A549 (cell line): Measurements from ENCODE around the gene ILDR2. TPM values are rescaled to one million over a fixed set of nuclear protein-coding genes. Genes with fewer than 3 reads are reported as not detected.

Experiments
- ATAC-seq, 2 experiments: fragments of 200-7000 bp in 1 of 2; fragments of >200 bp in 1 of 2; cut with Nextera tagmentation in 1 of 2; cut with Tn5 transposase in 1 of 2; 3 replicates each; pipeline versions ENCODE4 v1.8.0 to v1.9.1; 2018 to 2020; ENCODE audit warnings: mild to moderate bottlenecking in 1 of 2, moderate library complexity in 1 of 2
- CTCF ChIA-PET: fragments of 300-600 bp; sonication (Branson Sonifier 250); formaldehyde crosslinking; extraction: SDS; loops from one replicate; lab custom pipeline; 2021; ENCODE audit warnings: antibody characterized with exemption, inconsistent platforms; lab: Yijun Ruan, JAX
- POLR2A ChIA-PET: fragments of 350-600 bp; formaldehyde crosslinking; extraction: SDS; loops from one replicate; lab custom pipeline; 2021; ENCODE audit warnings: antibody characterized with exemption, inconsistent platforms; lab: Yijun Ruan, JAX
- DNase-seq, 2 experiments: peaks; one replicate each; pipeline versions ENCODE4 v3.0.0 to v3.0.0-alpha.2; 2011 to 2016; ENCODE audit warnings: low read depth in 1 of 2, low spot score in 1 of 2
- FAIRE-seq: peaks from 2 replicates; lab custom pipeline; 2011; peaks lifted over from hg19 to GRCh38; lab: Jason Lieb, UNC
- H3K27ac ChIP-seq, 2 experiments: fragments of >200 bp; sonication (Bioruptor Twin); formaldehyde crosslinking; 3 replicates each; pipeline ENCODE4 v1.5.1; 2016 to 2017
- H3K4me1 ChIP-seq: fragments of >200 bp; sonication (Bioruptor Twin); formaldehyde crosslinking; 3 replicates; pipeline ENCODE4 v1.6.1; 2016
- H3K4me2 ChIP-seq: fragments of >200 bp; sonication (Bioruptor Twin); formaldehyde crosslinking; 3 replicates; pipeline ENCODE4 v1.6.1; 2016
- H3K4me3 ChIP-seq: fragments of >200 bp; sonication (Bioruptor Twin); formaldehyde crosslinking; 3 replicates; pipeline ENCODE4 v1.5.1; 2016
- H3K9me3 ChIP-seq: fragments of >200 bp; sonication (Bioruptor Twin); formaldehyde crosslinking; 3 replicates; pipeline ENCODE4 v1.6.1; 2016
- ATOH8 ChIP-seq: fragments of 250-450 bp; sonication (Bioruptor Pico); IDR thresholded peaks from 2 replicates; pipeline ENCODE4 v1.5.0; 2020; ENCODE audit warnings: low read depth, mild to moderate bottlenecking, moderate library complexity
- CBX8 ChIP-seq: fragments of 200-600 bp; sonication (generic); IDR thresholded peaks from 2 replicates; pipeline ENCODE4 v1.6.1; 2016
- CEBPB ChIP-seq, 2 experiments: fragments of >200 bp in 1 of 2; sonication (Bioruptor Twin) in 1 of 2; formaldehyde crosslinking in 1 of 2; IDR thresholded peaks; 2 replicates each; pipeline ENCODE4 v1.6.1; 2012 to 2016
- CHD2 ChIP-seq: fragments of 150-350 bp; IDR thresholded peaks from 2 replicates; pipeline ENCODE4 v1.6.1; 2014; ENCODE audit warnings: low read length; ENCODE audit not compliant: partially characterized antibody
- CTCF ChIP-seq: fragments of >200 bp; sonication (Bioruptor Twin); formaldehyde crosslinking; IDR thresholded peaks from 3 replicates; pipeline ENCODE4 v1.5.1; 2016
- EHF ChIP-seq: fragments of 250-450 bp; sonication (Bioruptor Pico); IDR thresholded peaks from 2 replicates; pipeline ENCODE4 v1.5.0; 2020; ENCODE audit warnings: mild to moderate bottlenecking
- FOSL2 ChIP-seq, 2 experiments: fragments of 450-650 bp in 1 of 2; fragments of >200 bp in 1 of 2; sonication (Bioruptor Twin) in 1 of 2; formaldehyde crosslinking; IDR thresholded peaks; 2 replicates each; pipeline versions ENCODE4 v1.5.0 to v1.6.1; 2016 to 2020; ENCODE audit warnings: mild to moderate bottlenecking in 1 of 2, moderate library complexity in 1 of 2
- FOXS1 ChIP-seq: fragments of 250-450 bp; sonication (Bioruptor Pico); IDR thresholded peaks from 2 replicates; pipeline ENCODE4 v1.5.0; 2020; ENCODE audit warnings: mild to moderate bottlenecking, moderate library complexity
- GATA3 ChIP-seq: IDR thresholded peaks from 2 replicates; pipeline ENCODE4 v1.6.1; 2012; ENCODE audit warnings: borderline replicate concordance
- HOXB13 ChIP-seq: fragments of 250-450 bp; sonication (Bioruptor Pico); IDR thresholded peaks from 2 replicates; pipeline ENCODE4 v1.5.0; 2020; ENCODE audit warnings: low read depth, mild to moderate bottlenecking, moderate library complexity
- MAX ChIP-seq: IDR thresholded peaks from 2 replicates; pipeline ENCODE4 v1.6.1; 2012
- MAZ ChIP-seq: fragments of 150-350 bp; IDR thresholded peaks from 2 replicates; pipeline ENCODE4 v1.6.1; 2014; ENCODE audit warnings: antibody characterized with exemption, low read depth, low read length, borderline replicate concordance
- MYC ChIP-seq: IDR thresholded peaks from 2 replicates; pipeline ENCODE4 v1.6.1; 2012; ENCODE audit warnings: mild to moderate bottlenecking, inconsistent platforms, low read length, improper control_type of control experiment, borderline replicate concordance
- NFE2L2 ChIP-seq: fragments of 150-350 bp; conservative IDR thresholded peaks from 2 replicates; pipeline ENCODE4 v1.6.1; 2014; ENCODE audit warnings: low read length
- NR3C1 ChIP-seq: fragments of >200 bp; sonication (Bioruptor Twin); formaldehyde crosslinking; IDR thresholded peaks from 3 replicates; pipeline ENCODE4 v1.6.1; 2017
- PBX3 ChIP-seq: IDR thresholded peaks from 2 replicates; pipeline ENCODE4 v1.6.1; 2012
- SMC3 ChIP-seq: fragments of >200 bp; sonication (Bioruptor Twin); formaldehyde crosslinking; IDR thresholded peaks from 3 replicates; pipeline ENCODE4 v1.6.1; 2018; ENCODE audit warnings: inconsistent platforms
- TFCP2L1 ChIP-seq: fragments of 250-450 bp; sonication (Bioruptor Pico); IDR thresholded peaks from 2 replicates; pipeline ENCODE4 v1.5.0; 2021; ENCODE audit warnings: mild to moderate bottlenecking
- USF2 ChIP-seq: fragments of 450-650 bp; IDR thresholded peaks from 2 replicates; pipeline ENCODE4 v1.6.1; 2014; ENCODE audit warnings: antibody characterized with exemption
- ZFP36 ChIP-seq: fragments of 450-650 bp; IDR thresholded peaks from 2 replicates; pipeline ENCODE4 v1.6.1; 2014; ENCODE audit warnings: borderline replicate concordance; ENCODE audit not compliant: partially characterized antibody
- WGBS: methylation state at CpG from one replicate; pipeline ENCODE4 v1.1.6; 2017; ENCODE audit errors: missing lambda C conversion rate; 5-methylcytosine and 5-hydroxymethylcytosine counted together
- polyA plus RNA-seq, 4 experiments: library from polyadenylated mRNA; depleted of rRNA in 3 of 4; stranded (reverse); fragments of >200 nt; fragmentation: RNase III in 1 of 4; extraction: RNeasy Plus Mini Kit Qiagen cat#74134 plus additional on column Dnase treatment in 1 of 4; gene quantifications; 2 replicates in 3 of 4; 3 replicates in 1 of 4; pipeline ENCODE4 v1.2.3, GENCODE V29; 2011 to 2017

ILDR2 gene
- polyA plus RNA-seq, 2 of the 4 experiments (the other 2 are of a cell fraction): 0.04 TPM; not detected in 1

- 90% methylated on average over 5 of the region's 5 CpGs for WGBS
- Histone ChIP-seq H3K9me3 (no peaks in the 10 kb centered on the region), H3K4me2 (no peak overlapping the region), H3K4me1 (no peaks in the 10 kb centered on the region), H3K27ac (no peak overlapping the region), H3K4me3 (no peak overlapping the region)
- ChIA-PET CTCF (interaction anchor here (0.8 kb wide), 1 partner anchor 12 kb away, joined by 3 read pairs; no protein-coding TSS in a partner anchor), POLR2A (no interaction called here)
- TF ChIP-seq CTCF (no peak), MAX (no peak), NFE2L2 (no peak), MAZ (no peak), ZFP36 (no peak)
- ATAC-seq (peak; percentile 59 to 60; a peak in 4 of 6 replicates), FAIRE-seq (no peak), DNase-seq (no peak)
These were observed 115.7 kb downstream of the ILDR2 start for GRCh38 chr1:166859597-166859996.

GRCh38 chr1:166858726-166859419 lies 116.5 kb downstream of the ILDR2 start:
- Histone ChIP-seq H3K9me3 (no peaks in the 10 kb centered on the region), H3K27ac (no peak overlapping the region), H3K4me2 (no peak overlapping the region), H3K4me1 (no peaks in the 10 kb centered on the region)
- FAIRE-seq: no peak
- DNase-seq: no peak
- POLR2A ChIA-PET: interaction anchor here (1.5 kb wide), 1 partner anchor 17 kb away, joined by 7 read pairs; the partner anchor contains the start of gene TADA1
- CTCF ChIA-PET: interaction anchor here (0.8 kb wide), 1 partner anchor 10 kb away, joined by 3 read pairs; no protein-coding TSS in a partner anchor
- ATAC-seq: peak in 1 of 2 experiments; percentile 32; a peak in 3 of 6 replicates
- WGBS: 89% methylated on average over 7 of the region's 7 CpGs
- TF ChIP-seq TFCP2L1 (CRISPR knock-in tag) (no peak), CEBPB (IDR thresholded peaks at IDR 0.05) (no peak), FOXS1 (CRISPR knock-in tag) (no peak), CBX8 (no peak), NR3C1 (no peak), ZFP36 (no peak), MYC (no peak), CHD2 (no peak), GATA3 (no peak), FOSL2 (IDR thresholded peaks at IDR 0.05) (no peak), FOSL2 (CRISPR knock-in tag; IDR thresholded peaks at IDR 0.05) (no peak), SMC3 (no peak), EHF (CRISPR knock-in tag) (no peak), HOXB13 (no peak), MAX (no peak), USF2 (no peak), NFE2L2 (no peak), PBX3 (no peak), CTCF (no peak), ATOH8 (no peak)
- TF ChIP-seq, all 56 proteins: peak for 0
- no peak overlapping the region for H3K4me3 ChIP-seq
